ENCODE measurements around the gene RNF44.

Gene RNF44

GRCh38 chr5:176538230-176538988 is 1.2 kb upstream of the RNF44 start:
- no peaks in the 10 kb centered on the region for H3K27me3 ChIP-seq (ENCODE audit: insufficient read depth, low read length, poor library complexity)
- peak overlapping the region; percentile 66 for H3K27ac ChIP-seq (ENCODE audit: low read length)
- peaks cover 64% of the 10 kb centered on the region for H3K4me1 ChIP-seq (ENCODE audit: insufficient read depth, low read length)
- H4K20me1 ChIP-seq (ENCODE audit: insufficient read depth, low read length): peaks cover 20% of the 10 kb centered on the region
- H3K4me2 ChIP-seq (ENCODE audit: insufficient read depth, low read length): peak overlapping the region; percentile 65
- H2AFZ ChIP-seq (ENCODE audit: low read depth, low read length): peak overlapping the region; percentile 40
- H3K36me3 ChIP-seq (ENCODE audit: insufficient read depth, low read length): peaks cover 17% of the 10 kb centered on the region
- TF ChIP-seq EZH2 (IDR thresholded peaks at IDR 0.05; ENCODE audit: borderline replicate concordance, low read depth, low read length, severe bottlenecking): no peak
- TF ChIP-seq, protein P1, sequence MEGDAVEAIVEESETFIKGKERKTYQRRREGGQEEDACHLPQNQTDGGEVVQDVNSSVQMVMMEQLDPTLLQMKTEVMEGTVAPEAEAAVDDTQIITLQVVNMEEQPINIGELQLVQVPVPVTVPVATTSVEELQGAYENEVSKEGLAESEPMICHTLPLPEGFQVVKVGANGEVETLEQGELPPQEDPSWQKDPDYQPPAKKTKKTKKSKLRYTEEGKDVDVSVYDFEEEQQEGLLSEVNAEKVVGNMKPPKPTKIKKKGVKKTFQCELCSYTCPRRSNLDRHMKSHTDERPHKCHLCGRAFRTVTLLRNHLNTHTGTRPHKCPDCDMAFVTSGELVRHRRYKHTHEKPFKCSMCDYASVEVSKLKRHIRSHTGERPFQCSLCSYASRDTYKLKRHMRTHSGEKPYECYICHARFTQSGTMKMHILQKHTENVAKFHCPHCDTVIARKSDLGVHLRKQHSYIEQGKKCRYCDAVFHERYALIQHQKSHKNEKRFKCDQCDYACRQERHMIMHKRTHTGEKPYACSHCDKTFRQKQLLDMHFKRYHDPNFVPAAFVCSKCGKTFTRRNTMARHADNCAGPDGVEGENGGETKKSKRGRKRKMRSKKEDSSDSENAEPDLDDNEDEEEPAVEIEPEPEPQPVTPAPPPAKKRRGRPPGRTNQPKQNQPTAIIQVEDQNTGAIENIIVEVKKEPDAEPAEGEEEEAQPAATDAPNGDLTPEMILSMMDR (IDR thresholded peaks at IDR 0.05; ENCODE audit: borderline replicate concordance, extremely low read depth, low read length, poor library complexity, severe bottlenecking): no peak
- H3K9me3 ChIP-seq (ENCODE audit: insufficient read depth, low read length, severe bottlenecking): no peaks in the 10 kb centered on the region
- peak overlapping the region in 1 of 2 experiments; percentile 62; a peak in 2 of 4 replicates for H3K4me3 ChIP-seq (ENCODE audit: low read depth in 1 of 2, low read length in 2 of 2)
- ATAC-seq (ENCODE audit: insufficient read depth, low read depth) (no peak), DNase-seq (no peak)
- H3K79me2 ChIP-seq (ENCODE audit: insufficient read depth, low read length): peaks cover 34% of the 10 kb centered on the region
- H3K9ac ChIP-seq (ENCODE audit: low read depth, low read length): peak overlapping the region; percentile 42

GRCh38 chr5:176537554-176538229 is 490 bp upstream of the RNF44 start:
- peak overlapping the region; percentile 65 for H3K4me2 ChIP-seq (ENCODE audit: insufficient read depth, low read length)
- H3K36me3 ChIP-seq (ENCODE audit: insufficient read depth, low read length): peaks cover 24% of the 10 kb centered on the region
- no peaks in the 10 kb centered on the region for H3K27me3 ChIP-seq (ENCODE audit: insufficient read depth, low read length, poor library complexity)
- peaks cover 66% of the 10 kb centered on the region for H3K4me1 ChIP-seq (ENCODE audit: insufficient read depth, low read length)
- peak overlapping the region; percentile 66 for H2AFZ ChIP-seq (ENCODE audit: low read depth, low read length)
- H3K27ac ChIP-seq (ENCODE audit: low read length): peak overlapping the region; percentile 82
- peak overlapping the region; percentile 62 to 95; a peak in 3 of 4 replicates for H3K4me3 ChIP-seq (ENCODE audit: low read depth in 1 of 2, low read length in 2 of 2)
- peak overlapping the region; percentile 98 for H3K9ac ChIP-seq (ENCODE audit: low read depth, low read length)
- no peaks in the 10 kb centered on the region for H3K9me3 ChIP-seq (ENCODE audit: insufficient read depth, low read length, severe bottlenecking)
- DNase-seq (peak; percentile 99), ATAC-seq (ENCODE audit: insufficient read depth, low read depth) (peak; percentile 73)
- TF ChIP-seq EZH2 (IDR thresholded peaks at IDR 0.05; ENCODE audit: borderline replicate concordance, low read depth, low read length, severe bottlenecking): no peak
- TF ChIP-seq, protein P1 (IDR thresholded peaks at IDR 0.05; ENCODE audit: borderline replicate concordance, extremely low read depth, low read length, poor library complexity, severe bottlenecking): no peak
- H4K20me1 ChIP-seq (ENCODE audit: insufficient read depth, low read length): peaks cover 27% of the 10 kb centered on the region
- peaks cover 41% of the 10 kb centered on the region for H3K79me2 ChIP-seq (ENCODE audit: insufficient read depth, low read length)

DNA sequence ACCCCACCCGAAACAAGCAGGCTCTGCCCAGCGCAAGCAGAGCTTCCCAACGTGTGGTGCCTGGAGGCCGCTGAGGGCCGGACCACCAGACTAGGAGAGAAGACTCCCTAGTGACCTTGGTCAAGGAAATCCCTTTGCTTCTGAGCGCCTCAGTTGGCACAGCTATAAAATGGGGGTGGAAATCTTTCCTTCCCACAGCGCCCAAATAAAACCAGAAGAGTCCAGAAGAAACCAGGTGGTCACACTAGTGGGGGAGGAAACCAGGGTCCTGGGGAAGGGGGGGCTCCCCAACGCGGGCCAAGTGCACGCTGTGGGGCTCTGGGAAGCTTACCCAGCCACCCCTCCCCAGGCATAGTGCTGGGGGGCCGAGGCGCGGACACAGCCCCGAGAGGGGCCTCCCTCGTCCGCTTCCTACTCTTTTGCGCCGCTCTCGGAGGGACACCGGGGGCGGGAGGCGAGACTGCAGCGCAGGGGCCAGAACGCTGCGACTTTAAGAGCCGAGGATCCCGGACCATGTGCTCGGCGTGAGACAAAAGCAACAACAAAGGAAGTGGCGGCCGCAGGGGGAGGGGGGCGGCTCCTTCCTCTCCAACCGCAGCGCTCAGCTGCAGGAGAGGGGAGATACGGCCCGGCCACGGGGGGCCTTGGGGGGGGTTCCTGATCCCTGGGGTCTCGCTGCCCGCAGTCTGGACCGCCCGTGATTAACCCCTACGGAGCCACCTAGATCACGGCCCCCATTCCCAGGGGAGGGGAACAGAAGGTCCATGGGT is 885 bp downstream of the RNF44 start:
- Histone ChIP-seq H3K79me2 (ENCODE audit: insufficient read depth, low read length) (peaks cover 55% of the 10 kb centered on the region), H3K4me1 (ENCODE audit: insufficient read depth, low read length) (peaks cover 55% of the 10 kb centered on the region), H2AFZ (ENCODE audit: low read depth, low read length) (peak overlapping the region; percentile 46; the same call in 1 of the 2 replicates), H3K27ac (ENCODE audit: low read length) (peak overlapping the region; percentile 87), H3K36me3 (ENCODE audit: insufficient read depth, low read length) (peaks cover 37% of the 10 kb centered on the region), H3K4me3 (ENCODE audit: low read depth in 1 of 2, low read length in 2 of 2) (peak overlapping the region; percentile 62 to 95), H3K4me2 (ENCODE audit: insufficient read depth, low read length) (peak overlapping the region; percentile 65), H3K9me3 (ENCODE audit: insufficient read depth, low read length, severe bottlenecking) (no peaks in the 10 kb centered on the region), H3K27me3 (ENCODE audit: insufficient read depth, low read length, poor library complexity) (no peaks in the 10 kb centered on the region), H3K9ac (ENCODE audit: low read depth, low read length) (peak overlapping the region; percentile 98), H4K20me1 (ENCODE audit: insufficient read depth, low read length) (peaks cover 39% of the 10 kb centered on the region)
- ATAC-seq (ENCODE audit: insufficient read depth, low read depth) (peak; percentile 44), DNase-seq (peak; percentile 93)
- no peak for TF ChIP-seq EZH2 (IDR thresholded peaks at IDR 0.05; ENCODE audit: borderline replicate concordance, low read depth, low read length, severe bottlenecking)
- TF ChIP-seq, protein P1 (IDR thresholded peaks at IDR 0.05; ENCODE audit: borderline replicate concordance, extremely low read depth, low read length, poor library complexity, severe bottlenecking): no peak
